ENCODE results near the gene PROZ.

Gene PROZ

GRCh38 chr13:113167575-113167974, 9.1 kb downstream of the PROZ start:
- peak overlapping the region; percentile 3 for H3K27ac Mint-ChIP-seq

DNA sequence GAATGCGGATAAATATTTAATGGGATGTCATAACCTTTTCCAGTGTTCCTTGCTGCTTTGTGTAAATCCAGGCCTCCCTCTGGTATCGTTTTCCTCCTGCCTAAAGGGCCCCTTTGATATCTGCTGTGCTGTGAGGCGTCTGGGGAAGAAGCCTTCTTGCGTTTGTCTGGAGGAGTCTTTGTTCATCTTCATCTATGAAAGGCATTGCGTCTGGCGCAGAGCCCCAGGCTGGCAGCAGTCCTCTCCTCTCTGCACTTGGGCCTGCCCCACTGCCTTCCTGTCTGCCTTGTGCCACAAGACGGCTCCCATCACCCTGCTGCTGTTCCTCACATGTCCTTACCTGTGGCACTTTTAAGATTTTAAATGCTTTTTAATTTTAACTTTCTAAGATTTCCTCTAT, 9.8 kb downstream of the PROZ start:
- Mint-ChIP-seq H3K27ac (no peak overlapping the region), H3K4me1 (ENCODE audit: low read depth) (peaks cover 31% of the 10 kb centered on the region), H3K36me3 (ENCODE audit: low read depth) (peaks cover 58% of the 10 kb centered on the region), H3K27me3 (peaks cover 5% of the 10 kb centered on the region), H3K9me3 (peaks cover 4% of the 10 kb centered on the region), H3K4me3 (no peak overlapping the region)
- no peak for DNase-seq

More at GRCh38 chr13:113167575-113167974, 9.1 kb downstream of the PROZ start:
- peaks cover 51% of the 10 kb centered on the region for H3K36me3 Mint-ChIP-seq (ENCODE audit: low read depth)
- H3K4me1 Mint-ChIP-seq (ENCODE audit: low read depth) = peaks cover 34% of the 10 kb centered on the region
- no peak for DNase-seq
- peaks cover 4% of the 10 kb centered on the region for H3K9me3 Mint-ChIP-seq
- peaks cover 6% of the 10 kb centered on the region for H3K27me3 Mint-ChIP-seq
- no peak overlapping the region for H3K4me3 Mint-ChIP-seq

DNA sequence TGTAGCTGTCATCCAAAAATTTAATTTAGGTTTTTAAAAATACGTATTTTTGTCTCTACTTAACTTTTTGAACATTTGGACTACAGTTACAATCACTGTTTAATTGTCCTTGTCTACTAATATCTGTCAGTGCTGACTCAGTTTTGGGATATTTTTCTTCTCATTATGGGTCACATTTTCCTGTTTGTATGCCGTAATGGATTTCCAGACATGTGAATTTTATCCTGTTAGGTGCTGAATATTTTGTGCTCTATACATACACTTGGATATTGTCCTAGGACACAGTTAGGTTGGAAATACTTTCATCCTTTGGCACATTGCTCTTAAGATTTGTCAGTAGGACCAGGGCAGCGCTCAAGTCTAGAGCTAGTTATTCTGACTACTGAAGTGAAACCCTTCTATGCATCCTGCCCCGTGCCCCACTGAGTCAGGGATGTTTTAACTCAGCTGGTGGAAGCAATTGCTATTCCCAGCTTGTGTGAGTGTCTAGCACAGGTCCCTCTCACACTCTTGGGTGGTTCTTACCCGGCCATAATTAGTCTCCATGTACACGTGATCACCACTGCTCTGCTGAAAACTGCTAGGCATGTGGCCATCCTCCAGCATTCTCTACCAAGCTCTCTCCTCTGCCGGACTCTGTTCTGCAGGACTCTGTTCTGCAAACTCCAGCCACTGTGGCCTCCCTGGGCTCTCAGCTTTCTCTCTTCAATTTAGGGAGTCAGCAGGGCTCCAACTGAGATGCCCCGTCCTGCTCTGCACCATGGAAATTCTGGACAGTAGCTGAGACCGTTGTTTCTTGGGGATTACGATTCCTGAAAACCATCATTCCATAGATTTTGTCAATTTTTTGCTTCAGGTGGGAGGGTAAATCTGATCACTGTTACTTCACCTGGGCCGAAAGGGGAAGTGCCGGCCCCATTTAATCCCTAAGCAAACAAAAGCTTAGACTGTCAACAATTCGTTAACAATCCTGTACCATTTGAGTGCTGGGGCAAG, 11.1 kb downstream of the PROZ start:
- DNase-seq = no peak
- Mint-ChIP-seq H3K4me3 (no peak overlapping the region), H3K9me3 (peaks cover 4% of the 10 kb centered on the region), H3K27me3 (no peaks in the 10 kb centered on the region), H3K27ac (no peak overlapping the region), H3K36me3 (ENCODE audit: low read depth) (peaks cover 71% of the 10 kb centered on the region), H3K4me1 (ENCODE audit: low read depth) (peaks cover 27% of the 10 kb centered on the region)

GRCh38 chr13:113170511-113170910, 12.1 kb downstream of the PROZ start:
- no peak overlapping the region for H3K27ac Mint-ChIP-seq
- no peak for DNase-seq
- H3K4me1 Mint-ChIP-seq (ENCODE audit: low read depth) = peaks cover 27% of the 10 kb centered on the region
- H3K36me3 Mint-ChIP-seq (ENCODE audit: low read depth) = peaks cover 81% of the 10 kb centered on the region
- no peak overlapping the region for H3K4me3 Mint-ChIP-seq
- no peaks in the 10 kb centered on the region for H3K27me3 Mint-ChIP-seq
- H3K9me3 Mint-ChIP-seq = peaks cover 4% of the 10 kb centered on the region

GRCh38 chr13:113171250-113172125, 13.0 kb downstream of the PROZ start:
- Mint-ChIP-seq H3K4me1 (ENCODE audit: low read depth) (peaks cover 26% of the 10 kb centered on the region), H3K36me3 (ENCODE audit: low read depth) (peaks cover 91% of the 10 kb centered on the region), H3K27ac (no peak overlapping the region), H3K4me3 (no peak overlapping the region), H3K27me3 (no peaks in the 10 kb centered on the region), H3K9me3 (peaks cover 4% of the 10 kb centered on the region)
- DNase-seq = no peak

- Mint-ChIP-seq H3K4me1 (ENCODE audit: low read depth) (peaks cover 22% of the 10 kb centered on the region), H3K9me3 (peaks cover 4% of the 10 kb centered on the region), H3K27ac (no peak overlapping the region)
Measured at GRCh38 chr13:113172419-113172926, 14.0 kb downstream of the PROZ start.

GRCh38 chr13:113176280-113176679, 17.8 kb downstream of the PROZ start:
- H3K9me3 Mint-ChIP-seq = no peaks in the 10 kb centered on the region
- H3K27ac Mint-ChIP-seq = peak overlapping the region; percentile 92
- peaks cover 36% of the 10 kb centered on the region for H3K4me1 Mint-ChIP-seq (ENCODE audit: low read depth)
- peaks cover 99% of the 10 kb centered on the region for H3K36me3 Mint-ChIP-seq (ENCODE audit: low read depth)
- no peaks in the 10 kb centered on the region for H3K27me3 Mint-ChIP-seq
- H3K4me3 Mint-ChIP-seq = no peak overlapping the region
- no peak for DNase-seq

More at GRCh38 chr13:113172419-113172926, 14.0 kb downstream of the PROZ start:
- Mint-ChIP-seq H3K27me3 (no peaks in the 10 kb centered on the region), H3K36me3 (ENCODE audit: low read depth) (peaks cover 94% of the 10 kb centered on the region), H3K4me3 (no peak overlapping the region)
- DNase-seq = no peak

DNA sequence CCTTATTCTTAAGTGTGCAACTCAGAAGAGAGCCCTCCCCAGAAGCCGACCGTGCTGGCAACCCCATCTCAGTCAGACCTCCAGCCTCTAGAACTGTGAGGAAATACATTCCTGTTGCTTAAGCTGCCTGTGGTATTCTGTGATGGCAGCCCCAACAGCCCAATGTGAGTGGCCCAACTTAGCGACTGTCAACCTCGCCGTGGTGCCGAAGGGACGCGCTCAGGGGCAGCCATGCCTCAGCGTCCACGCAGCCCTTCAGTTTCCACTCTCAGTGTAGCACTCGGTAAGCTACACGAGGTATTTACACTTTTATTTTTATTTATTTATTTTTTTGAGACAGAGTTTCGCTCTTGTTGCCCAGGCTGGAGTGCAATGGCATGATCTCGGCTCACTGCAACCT, 18.4 kb downstream of the PROZ start:
- no peak overlapping the region for H3K4me3 Mint-ChIP-seq
- peaks cover 38% of the 10 kb centered on the region for H3K4me1 Mint-ChIP-seq (ENCODE audit: low read depth)
- peak overlapping the region; percentile 92 for H3K27ac Mint-ChIP-seq
- no peaks in the 10 kb centered on the region for H3K27me3 Mint-ChIP-seq
- H3K36me3 Mint-ChIP-seq (ENCODE audit: low read depth) = peaks cover 99% of the 10 kb centered on the region
- no peak for DNase-seq
- no peaks in the 10 kb centered on the region for H3K9me3 Mint-ChIP-seq

GRCh38 chr13:113178070-113178895, 19.8 kb downstream of the PROZ start:
- Mint-ChIP-seq H3K27me3 (no peaks in the 10 kb centered on the region), H3K4me1 (ENCODE audit: low read depth) (peaks cover 47% of the 10 kb centered on the region), H3K4me3 (no peak overlapping the region), H3K27ac (peak overlapping the region; percentile 38), H3K9me3 (no peaks in the 10 kb centered on the region), H3K36me3 (ENCODE audit: low read depth) (peaks cover 99% of the 10 kb centered on the region)
- DNase-seq = no peak

DNA sequence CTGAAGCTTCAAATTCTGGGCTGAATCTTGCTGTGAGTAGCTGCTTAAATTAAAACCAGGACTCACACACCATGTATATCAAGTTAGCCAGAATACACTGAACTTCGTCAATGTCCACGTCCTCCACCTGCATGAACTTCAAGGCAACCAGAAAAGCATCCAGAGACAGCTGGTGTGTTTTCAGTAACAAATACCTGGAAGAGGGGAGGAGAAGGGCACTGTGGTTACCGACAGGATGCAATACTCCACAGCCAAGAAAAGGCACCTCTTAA, 20.4 kb downstream of the PROZ start:
- peaks cover 52% of the 10 kb centered on the region for H3K4me1 Mint-ChIP-seq (ENCODE audit: low read depth)
- DNase-seq = no peak
- no peak overlapping the region for H3K27ac Mint-ChIP-seq
- no peak overlapping the region for H3K4me3 Mint-ChIP-seq
- H3K9me3 Mint-ChIP-seq = no peaks in the 10 kb centered on the region
- peaks cover 99% of the 10 kb centered on the region for H3K36me3 Mint-ChIP-seq (ENCODE audit: low read depth)
- H3K27me3 Mint-ChIP-seq = no peaks in the 10 kb centered on the region

DNA sequence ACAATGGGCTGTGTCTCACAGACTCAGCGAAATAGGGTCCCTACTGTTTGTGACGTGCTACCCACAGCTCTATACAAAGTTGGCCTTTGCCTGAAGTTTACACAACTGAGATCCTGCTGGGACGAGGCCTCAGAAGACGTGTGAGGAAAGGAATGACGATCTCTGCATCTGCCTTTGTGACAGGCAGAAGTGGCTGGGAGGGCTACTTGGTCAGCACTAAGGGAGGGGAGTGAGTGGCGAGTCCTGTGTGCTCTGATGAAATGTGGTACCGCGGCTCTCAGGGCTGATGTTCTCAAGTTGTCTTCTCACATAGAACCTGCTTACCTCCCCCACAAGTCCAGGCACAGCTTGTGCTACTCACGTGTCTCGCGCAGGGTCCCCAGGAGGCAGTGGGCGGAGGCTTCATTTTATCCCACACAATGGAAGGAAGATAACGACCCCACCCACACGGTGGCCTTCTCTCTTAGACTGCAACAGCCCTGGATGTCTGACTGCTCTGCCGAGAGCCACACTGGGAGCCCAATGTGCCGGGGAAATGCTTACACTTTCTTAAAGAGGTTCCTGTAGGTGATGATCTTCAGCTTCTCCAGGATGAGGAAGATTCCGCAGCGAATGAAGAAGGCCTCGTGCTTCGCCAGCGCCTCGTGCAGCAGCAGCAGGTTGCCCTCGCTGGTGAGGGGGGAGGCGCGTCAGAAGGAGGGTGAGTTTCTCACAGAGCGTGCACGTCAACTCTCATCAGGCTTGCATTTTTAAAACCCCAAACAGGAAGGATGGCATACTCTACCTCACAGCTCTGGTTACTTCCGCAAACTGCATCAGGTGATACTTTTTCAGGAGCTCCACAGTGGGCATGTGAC, 21.2 kb downstream of the PROZ start:
- H3K27me3 Mint-ChIP-seq = no peaks in the 10 kb centered on the region
- no peaks in the 10 kb centered on the region for H3K9me3 Mint-ChIP-seq
- peak overlapping the region; percentile 77 for H3K27ac Mint-ChIP-seq
- peaks cover 56% of the 10 kb centered on the region for H3K4me1 Mint-ChIP-seq (ENCODE audit: low read depth)
- H3K4me3 Mint-ChIP-seq = no peak overlapping the region
- no peak for DNase-seq
- H3K36me3 Mint-ChIP-seq (ENCODE audit: low read depth) = peaks cover 96% of the 10 kb centered on the region

- peak overlapping the region; percentile 59 for H3K27ac Mint-ChIP-seq
- DNase-seq = no peak
- H3K9me3 Mint-ChIP-seq = no peaks in the 10 kb centered on the region
- peaks cover 65% of the 10 kb centered on the region for H3K4me1 Mint-ChIP-seq (ENCODE audit: low read depth)
- H3K36me3 Mint-ChIP-seq (ENCODE audit: low read depth) = peaks cover 93% of the 10 kb centered on the region
- H3K27me3 Mint-ChIP-seq = no peaks in the 10 kb centered on the region
- H3K4me3 Mint-ChIP-seq = no peak overlapping the region
Measured at GRCh38 chr13:113182046-113182445, 23.6 kb downstream of the PROZ start.

DNA sequence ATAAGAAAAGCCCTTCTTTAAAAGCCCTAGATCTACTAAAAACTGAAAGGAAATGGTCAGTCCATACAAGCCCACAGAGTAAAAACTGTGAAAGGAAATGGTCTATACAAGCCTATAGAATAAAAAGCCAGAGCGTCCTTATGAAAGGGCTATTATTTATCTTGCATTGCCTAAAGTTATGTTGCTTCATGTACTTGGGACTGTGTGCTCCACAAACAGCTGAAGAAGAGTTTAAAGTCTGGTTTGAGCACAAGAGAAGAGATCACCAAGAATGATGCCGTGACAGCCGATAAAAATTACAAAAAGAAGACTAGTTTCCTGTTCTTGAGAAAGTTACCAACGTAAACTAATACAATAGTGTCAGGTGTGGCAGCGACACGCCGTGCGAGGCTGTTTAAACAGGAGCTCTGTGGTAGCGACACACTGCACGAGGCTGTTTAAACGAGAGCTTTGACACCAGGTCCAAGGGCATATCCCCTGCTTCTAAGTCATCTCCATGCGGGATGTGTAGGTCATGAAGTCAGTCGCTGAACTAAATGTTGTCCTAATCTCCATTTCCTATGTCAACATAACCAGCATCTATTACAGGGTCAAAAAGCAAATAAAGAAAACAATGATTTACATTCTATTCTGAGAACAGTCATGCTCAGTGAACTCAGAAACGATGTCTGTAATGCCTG, 25.1 kb downstream of the PROZ start:
- Mint-ChIP-seq H3K9me3 (no peaks in the 10 kb centered on the region), H3K4me3 (no peak overlapping the region), H3K27me3 (no peaks in the 10 kb centered on the region), H3K27ac (peak overlapping the region; percentile 6), H3K36me3 (ENCODE audit: low read depth) (peaks cover 93% of the 10 kb centered on the region), H3K4me1 (ENCODE audit: low read depth) (peaks cover 77% of the 10 kb centered on the region)
- DNase-seq = no peak
